OCI-LY3 (cell line): Measurements from ENCODE around the gene CHST4.
A peak's percentile ranks its signal among the peaks of the same experiment; 100 is the strongest.

Experiments
- H2AFZ ChIP-seq: fragments of 200-600, 300-600 bp; shearing (Covaris generic); 2 replicates; pipeline ENCODE4 v1.6.0; 2014; ENCODE audit warnings: antibody characterized with exemption, low read depth, low read length
- H3K27ac ChIP-seq: fragments of 200-600, 300-600 bp; sonication (generic); 2 replicates; pipeline ENCODE4 v1.5.1; 2014; ENCODE audit warnings: mild to moderate bottlenecking, low read length, moderate library complexity, mixed read lengths
- H3K27me3 ChIP-seq: fragments of 200-600, 300-600 bp; sonication (generic); 2 replicates; pipeline ENCODE4 v1.6.1; 2014; ENCODE audit warnings: low read depth, low read length, mixed read lengths
- H3K36me3 ChIP-seq: fragments of 200-600, 300-600 bp; sonication (generic); replicated peaks from 2 replicates; pipeline ENCODE3; 2014; ENCODE audit warnings: low read depth, low read length, mixed read lengths
- H3K4me1 ChIP-seq: fragments of 300-600, 200-600 bp; sonication (generic); 2 replicates; pipeline ENCODE4 v1.6.1; 2014; ENCODE audit warnings: low read length, mixed read lengths
- H3K4me2 ChIP-seq: fragments of 200-600, 300-600 bp; sonication (generic); 2 replicates; pipeline ENCODE4 v1.6.1; 2014; ENCODE audit warnings: low read length, mixed read lengths
- H3K4me3 ChIP-seq: fragments of 300-600, 200-600 bp; sonication (generic); 2 replicates; pipeline ENCODE4 v1.5.1; 2014; ENCODE audit warnings: antibody characterized with exemption, mild to moderate bottlenecking, low read length, moderate library complexity
- H3K79me2 ChIP-seq: fragments of 300-600, 200-600 bp; shearing (Covaris generic); 2 replicates; pipeline ENCODE4 v1.6.1; 2014; ENCODE audit warnings: mild to moderate bottlenecking, low read length, mixed read lengths
- H3K9ac ChIP-seq: fragments of 300-600, 200-600 bp; shearing (Covaris generic); 2 replicates; pipeline ENCODE4 v1.6.0; 2014; ENCODE audit warnings: mild to moderate bottlenecking, low read length, moderate library complexity
- H3K9me3 ChIP-seq: fragments of 200-600, 300-600 bp; shearing (Covaris generic); 2 replicates; pipeline ENCODE4 v1.6.1; 2014; ENCODE audit warnings: low read length, mixed read lengths; ENCODE audit not compliant: insufficient read depth
- H4K20me1 ChIP-seq: fragments of 200-600, 300-600 bp; sonication (generic); 2 replicates; pipeline ENCODE4 v1.6.1; 2016; ENCODE audit warnings: low read length, mixed read lengths; ENCODE audit not compliant: insufficient read depth
- CTCF ChIP-seq: fragments of 200-600, 300-600 bp; sonication (generic); IDR thresholded peaks from 2 replicates; pipeline ENCODE4 v1.5.1; 2014; ENCODE audit warnings: antibody characterized with exemption, low read length, low read depth
- EZH2phosphoT487 ChIP-seq: fragments of 200-600 bp; shearing (Covaris generic); IDR thresholded peaks from 2 replicates; pipeline ENCODE4 v1.6.1; 2018; ENCODE audit warnings: antibody characterized with exemption, mixed run types, low read depth

Gene CHST4

GRCh38 chr16:71526111-71526631, at the start of gene CHST4:
Gene CHST4, plus strand, starts transcription at chr16:71526426. Its CDS starts 10,252 bp downstream, at chr16:71536678.
- TF ChIP-seq CTCF: no peak
- TF ChIP-seq EZH2phosphoT487: no peak
- peak within 1 kb of the TSS; percentile 53 for H3K4me3 ChIP-seq
- peaks cover 62% of the 10 kb centered on the region for H3K27me3 ChIP-seq
- no peaks in the 10 kb centered on the region for H4K20me1 ChIP-seq
- H3K79me2 ChIP-seq: no peaks in the 10 kb centered on the region
- H3K27ac ChIP-seq: no peak within 1 kb of the TSS
- H2AFZ ChIP-seq: peak within 1 kb of the TSS; percentile 64
- H3K9me3 ChIP-seq: no peaks in the 10 kb centered on the region
- H3K4me2 ChIP-seq: peak within 1 kb of the TSS; percentile 62
- peaks cover 11% of the 10 kb centered on the region for H3K4me1 ChIP-seq
- H3K9ac ChIP-seq: no peak within 1 kb of the TSS
- no peaks in the 10 kb centered on the region for H3K36me3 ChIP-seq

- peak overlapping the region; percentile 51 for H3K4me2 ChIP-seq
- H3K27ac ChIP-seq: peak overlapping the region; percentile 87
Observed at GRCh38 chr16:71476457-71477124, 49.6 kb upstream of the CHST4 start.

DNA sequence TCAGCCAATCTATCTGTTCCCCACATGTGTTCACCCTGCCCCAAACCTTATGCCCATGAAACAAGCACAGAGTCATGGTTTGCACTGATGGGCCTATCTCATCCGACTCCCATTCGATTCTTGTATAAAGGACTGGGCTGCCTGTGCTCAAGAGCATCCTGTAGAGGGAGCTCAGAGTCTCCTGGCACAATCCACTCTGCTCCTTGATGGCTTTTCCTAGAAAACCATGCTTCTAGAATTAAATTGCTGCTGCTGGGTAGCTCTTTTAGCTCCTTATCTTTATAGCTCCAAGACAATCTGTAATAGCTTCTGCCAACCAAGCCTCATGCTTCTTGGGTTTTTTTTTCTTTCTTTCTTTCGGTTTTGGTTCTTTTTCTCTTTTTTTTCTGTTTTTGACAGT, 46.8 kb upstream of the CHST4 start:
- no peak overlapping the region for H3K4me3 ChIP-seq
- H4K20me1 ChIP-seq: no peaks in the 10 kb centered on the region
- peaks cover 69% of the 10 kb centered on the region for H3K4me1 ChIP-seq
- H3K36me3 ChIP-seq: peaks cover 13% of the 10 kb centered on the region
- H3K79me2 ChIP-seq: no peaks in the 10 kb centered on the region
- H3K9ac ChIP-seq: no peak overlapping the region
- no peak overlapping the region for H3K27ac ChIP-seq
- H3K27me3 ChIP-seq: no peaks in the 10 kb centered on the region
- H3K9me3 ChIP-seq: no peaks in the 10 kb centered on the region
- H3K4me2 ChIP-seq: no peak overlapping the region
- no peak overlapping the region for H2AFZ ChIP-seq
- TF ChIP-seq CTCF: peak; percentile 47
- no peak for TF ChIP-seq EZH2phosphoT487

More at GRCh38 chr16:71476457-71477124, 49.6 kb upstream of the CHST4 start:
- H4K20me1 ChIP-seq: no peaks in the 10 kb centered on the region
- peaks cover 54% of the 10 kb centered on the region for H3K4me1 ChIP-seq
- H3K4me3 ChIP-seq: peak overlapping the region; percentile 7; the same call in 1 of the 2 replicates
- H3K9me3 ChIP-seq: no peaks in the 10 kb centered on the region
- peak overlapping the region; percentile 26; the same call in 1 of the 2 replicates for H3K9ac ChIP-seq
- TF ChIP-seq CTCF: no peak
- TF ChIP-seq EZH2phosphoT487: no peak
- H3K79me2 ChIP-seq: no peaks in the 10 kb centered on the region
- H2AFZ ChIP-seq: no peak overlapping the region
- H3K27me3 ChIP-seq: no peaks in the 10 kb centered on the region
- peaks cover 13% of the 10 kb centered on the region for H3K36me3 ChIP-seq

- Histone ChIP-seq H3K79me2 (no peaks in the 10 kb centered on the region), H3K4me1 (peaks cover 73% of the 10 kb centered on the region), H3K27ac (no peak overlapping the region), H3K4me3 (no peak overlapping the region), H2AFZ (no peak overlapping the region), H3K36me3 (peaks cover 10% of the 10 kb centered on the region), H4K20me1 (no peaks in the 10 kb centered on the region), H3K9me3 (no peaks in the 10 kb centered on the region), H3K27me3 (no peaks in the 10 kb centered on the region), H3K4me2 (no peak overlapping the region), H3K9ac (no peak overlapping the region)
- TF ChIP-seq CTCF: no peak
- TF ChIP-seq EZH2phosphoT487: no peak
Observed at GRCh38 chr16:71480956-71481355, 45.3 kb upstream of the CHST4 start.
